Fibroblast of mammary gland (primary cell): Measurements from ENCODE around the gene DDX1.

Source experiments
- DNase-seq: peaks from one replicate; pipeline ENCODE4 v3.0.0-alpha.2; 2010; ENCODE audit warnings: low read depth
- H3K4me3 ChIP-seq: 2 replicates; pipeline ENCODE4 v1.5.1; 2011; ENCODE audit warnings: low read depth, mild to moderate bottlenecking, low read length, moderate library complexity; ENCODE audit not compliant: control insufficient read depth
- TF ChIP-seq, protein P1 (sequence below): conservative IDR thresholded peaks from 2 replicates; pipeline ENCODE4 v1.5.1; 2011; ENCODE audit warnings: low read depth, low read length, inconsistent platforms; ENCODE audit not compliant: control insufficient read depth, insufficient read depth

Gene DDX1

DNA sequence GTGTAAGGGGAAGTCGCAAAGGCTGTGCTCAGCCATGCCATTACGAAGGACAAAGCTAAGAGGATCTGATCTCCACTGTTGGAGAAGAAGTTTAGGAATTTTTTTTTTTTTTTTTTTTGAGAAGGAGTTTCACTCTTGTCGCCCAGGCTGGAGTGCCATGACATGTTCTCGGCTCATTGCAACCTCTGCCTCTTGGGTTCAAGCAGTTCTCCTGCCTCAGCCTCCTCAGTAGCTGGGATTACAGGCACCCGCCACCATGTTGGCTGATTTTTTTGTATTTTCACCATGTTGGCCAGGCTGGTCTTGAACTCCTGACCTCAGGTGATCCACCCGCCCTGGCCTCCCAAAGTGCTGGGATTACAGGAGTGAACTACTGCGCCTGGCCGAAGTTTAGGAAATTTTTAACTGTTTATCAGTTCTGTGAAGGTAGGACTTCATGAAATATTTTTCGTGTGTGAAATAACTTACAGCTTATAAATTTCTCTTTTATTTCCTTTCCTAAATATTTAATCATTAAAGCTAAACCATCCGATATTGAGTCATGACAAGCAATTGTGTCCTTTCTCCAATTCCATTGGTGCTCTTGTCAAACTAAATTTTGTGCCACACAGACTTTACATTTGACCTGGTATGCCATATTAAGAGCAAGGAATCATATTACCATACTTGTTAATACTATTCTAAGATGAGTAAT, 22.2 kb downstream of the DDX1 start:
- TF ChIP-seq, protein P1, sequence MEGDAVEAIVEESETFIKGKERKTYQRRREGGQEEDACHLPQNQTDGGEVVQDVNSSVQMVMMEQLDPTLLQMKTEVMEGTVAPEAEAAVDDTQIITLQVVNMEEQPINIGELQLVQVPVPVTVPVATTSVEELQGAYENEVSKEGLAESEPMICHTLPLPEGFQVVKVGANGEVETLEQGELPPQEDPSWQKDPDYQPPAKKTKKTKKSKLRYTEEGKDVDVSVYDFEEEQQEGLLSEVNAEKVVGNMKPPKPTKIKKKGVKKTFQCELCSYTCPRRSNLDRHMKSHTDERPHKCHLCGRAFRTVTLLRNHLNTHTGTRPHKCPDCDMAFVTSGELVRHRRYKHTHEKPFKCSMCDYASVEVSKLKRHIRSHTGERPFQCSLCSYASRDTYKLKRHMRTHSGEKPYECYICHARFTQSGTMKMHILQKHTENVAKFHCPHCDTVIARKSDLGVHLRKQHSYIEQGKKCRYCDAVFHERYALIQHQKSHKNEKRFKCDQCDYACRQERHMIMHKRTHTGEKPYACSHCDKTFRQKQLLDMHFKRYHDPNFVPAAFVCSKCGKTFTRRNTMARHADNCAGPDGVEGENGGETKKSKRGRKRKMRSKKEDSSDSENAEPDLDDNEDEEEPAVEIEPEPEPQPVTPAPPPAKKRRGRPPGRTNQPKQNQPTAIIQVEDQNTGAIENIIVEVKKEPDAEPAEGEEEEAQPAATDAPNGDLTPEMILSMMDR, result no peak
- no peak overlapping the region for H3K4me3 ChIP-seq
- DNase-seq, result no peak

DNA sequence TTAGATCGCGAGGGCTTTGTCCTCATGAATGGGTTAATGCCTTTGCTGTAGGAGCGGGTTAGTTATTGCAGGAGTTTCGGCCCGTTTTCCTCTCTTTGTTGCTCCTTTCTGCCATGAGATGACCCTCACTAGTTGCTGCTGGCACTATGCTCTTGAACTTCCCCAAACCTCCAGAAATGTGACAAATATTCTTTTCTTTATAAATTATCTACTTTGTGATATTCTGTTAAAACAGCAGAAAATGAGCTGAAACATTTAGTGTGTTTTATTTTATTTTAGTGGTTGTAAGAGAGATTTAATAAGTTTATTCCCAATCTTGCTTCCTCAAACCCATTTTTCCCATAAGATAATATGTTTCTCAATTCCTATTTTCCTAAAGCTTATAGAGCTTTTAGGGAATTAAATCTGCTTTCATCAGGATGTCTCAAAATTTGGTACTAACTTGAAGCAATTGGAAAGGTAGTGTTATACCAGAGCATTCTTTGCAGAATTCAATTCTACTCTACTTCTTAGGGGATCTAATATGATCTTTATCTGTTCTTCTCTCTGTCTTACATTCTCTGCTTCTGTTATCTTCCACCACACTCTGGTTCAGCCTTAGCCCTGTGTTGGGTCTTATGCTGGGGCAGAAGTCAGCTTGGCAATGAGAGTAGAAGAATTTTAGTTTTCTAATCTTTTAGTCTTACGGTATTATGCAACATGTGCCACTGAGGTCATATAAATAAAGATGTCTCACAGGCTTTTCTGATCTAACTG, 23.1 kb downstream of the DDX1 start:
- TF ChIP-seq, protein P1, result no peak
- DNase-seq, result no peak
- no peak overlapping the region for H3K4me3 ChIP-seq

DNA sequence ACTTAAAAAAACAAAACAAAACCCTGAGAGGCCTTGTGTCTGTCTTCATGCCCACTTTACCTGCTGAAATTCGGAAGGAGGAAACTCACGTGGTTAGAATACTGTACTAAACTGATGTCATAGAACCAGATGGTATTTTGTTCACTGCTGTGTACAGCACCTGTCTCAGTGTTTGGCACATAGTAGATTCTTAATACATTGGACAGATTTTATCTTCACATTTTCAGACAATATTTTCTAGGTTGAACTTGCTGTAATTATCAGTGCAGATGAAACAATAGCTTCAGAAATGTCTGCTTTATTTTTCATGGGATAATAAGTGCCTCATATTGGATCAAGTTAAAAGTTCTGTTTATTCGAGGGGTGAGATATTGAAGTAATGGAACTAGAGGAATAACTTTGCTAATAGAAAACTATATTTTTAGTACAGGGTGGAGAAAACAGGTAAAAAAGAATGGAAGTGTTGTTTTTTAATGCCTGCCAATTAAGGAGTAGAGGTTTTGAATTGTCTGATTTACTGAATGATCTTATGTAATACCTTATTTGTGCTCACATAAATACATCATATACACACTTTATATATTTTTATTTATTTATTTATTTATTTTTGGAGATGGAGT, 23.7 kb downstream of the DDX1 start:
- no peak for DNase-seq
- H3K4me3 ChIP-seq, result no peak overlapping the region
- TF ChIP-seq, protein P1, result no peak

DNA sequence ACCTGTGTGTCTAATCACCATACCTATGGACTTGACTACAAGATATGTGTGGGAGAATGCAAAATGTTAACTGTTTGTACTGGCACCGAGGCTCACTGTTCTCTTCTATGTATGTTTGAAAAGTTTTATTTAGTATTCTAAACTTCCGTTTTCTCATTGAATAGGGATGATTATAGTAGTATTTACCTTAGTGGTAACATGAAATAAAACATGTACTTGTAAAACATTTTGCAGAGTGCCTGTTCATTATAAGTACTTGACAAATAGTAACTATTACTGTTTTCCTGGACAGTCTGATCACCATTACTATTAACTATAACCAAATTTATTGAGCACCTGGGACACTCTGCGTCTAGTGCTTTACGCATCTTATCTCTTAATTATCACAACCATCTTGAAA, 24.8 kb downstream of the DDX1 start:
- TF ChIP-seq, protein P1, result no peak
- no peak overlapping the region for H3K4me3 ChIP-seq
- DNase-seq, result no peak

DNA sequence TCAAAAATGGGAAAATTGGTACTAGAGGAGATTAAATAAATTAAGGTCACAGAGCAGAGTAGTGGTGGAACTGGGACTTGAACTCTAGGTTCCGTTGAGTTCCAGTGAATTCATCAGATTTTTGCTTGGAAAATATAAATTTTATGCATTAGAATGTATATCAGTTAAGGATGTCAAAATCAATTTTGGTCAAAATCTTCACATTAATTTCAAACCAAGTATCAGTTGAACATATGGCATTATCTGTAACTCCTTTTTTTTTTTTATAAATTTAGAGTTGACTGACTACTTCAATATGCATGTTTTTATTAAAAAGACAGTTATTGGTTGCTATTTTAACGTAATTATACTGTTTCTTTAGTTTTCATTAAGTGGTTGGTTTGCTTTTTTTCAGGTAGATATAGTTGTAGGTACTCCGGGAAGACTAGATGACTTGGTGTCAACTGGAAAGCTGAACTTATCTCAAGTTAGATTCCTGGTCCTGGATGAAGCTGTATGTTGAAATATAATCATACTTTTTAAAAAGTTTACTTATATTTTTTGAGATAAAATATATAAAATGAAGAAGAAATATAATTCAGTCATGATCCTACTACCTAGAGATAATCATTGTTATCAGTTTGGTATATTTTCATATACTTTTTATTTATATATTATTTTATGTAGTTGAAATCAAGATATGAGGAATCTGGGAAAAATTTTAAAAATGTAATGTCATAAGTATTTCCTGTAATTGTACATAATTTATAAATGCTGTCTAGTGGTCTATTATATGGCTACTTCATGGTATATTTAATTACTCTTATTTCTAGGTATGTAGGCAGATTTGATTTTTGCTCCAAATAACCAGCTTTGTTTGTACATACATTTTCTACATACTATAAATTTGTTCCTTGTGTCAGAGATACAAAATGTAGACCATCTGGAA, 25.4 kb downstream of the DDX1 start:
- no peak overlapping the region for H3K4me3 ChIP-seq
- DNase-seq, result no peak
- TF ChIP-seq, protein P1, result no peak
